Activated CD4-positive, alpha-beta memory T cell treated with anti-CD3 and anti-CD28 coated beads for 36 hours (primary cell): ENCODE measurements around the gene P2RX4. TPM values are rescaled to one million over a fixed set of nuclear protein-coding genes. Genes with fewer than 3 reads are reported as not detected.
"Not testable (repeated sequence)": the region's sequence is repeated elsewhere in the genome, so short reads cannot be mapped to it uniquely, and the experiment has no call there.

Experiments used
- CTCF ChIA-PET: fragments of 350-600 bp; sonication (Branson Sonifier 250); formaldehyde crosslinking; loops from one replicate; lab custom pipeline; 2021; ENCODE audit warnings: antibody characterized with exemption, inconsistent platforms; lab: Charles Lee
- POLR2A ChIA-PET: fragments of 350-600 bp; sonication (Branson Sonifier 250); formaldehyde crosslinking; loops from one replicate; lab custom pipeline; 2021; ENCODE audit warnings: antibody characterized with exemption; lab: Charles Lee
- DNase-seq: peaks from one replicate; pipeline ENCODE4 v3.0.0-alpha.2; 2020
- H3K27ac Mint-ChIP-seq: one replicate; pipeline ENCODE4 v1.8.0; 2021; ENCODE audit warnings: mixed read lengths
- H3K27me3 Mint-ChIP-seq: one replicate; pipeline ENCODE4 v1.8.0; 2021; ENCODE audit warnings: mixed read lengths
- H3K36me3 Mint-ChIP-seq: one replicate; pipeline ENCODE4 v1.8.0; 2021; ENCODE audit warnings: mixed read lengths
- H3K4me1 Mint-ChIP-seq: one replicate; pipeline ENCODE4 v1.8.0; 2021; ENCODE audit warnings: low read depth, mixed read lengths
- H3K4me3 Mint-ChIP-seq: one replicate; pipeline ENCODE4 v1.8.0; 2021; ENCODE audit warnings: mild to moderate bottlenecking, mixed read lengths
- H3K9me3 Mint-ChIP-seq: one replicate; pipeline ENCODE4 v1.8.0; 2021; ENCODE audit warnings: mixed read lengths
- intact Hi-C: fragments of 100-400 bp; cut with micrococcal nuclease; formaldehyde crosslinking; loops from one replicate; pipeline ENCODE4 v1.15.1; 2023
- total RNA-seq, 2 experiments: library from RNA; stranded (reverse); gene quantifications; one replicate each; pipeline ENCODE4 v1.2.3, GENCODE V29; 2021

The P2RX4 gene
- total RNA-seq, 2 experiments from 2014 or later: 53.4 to 57.5 TPM

DNA sequence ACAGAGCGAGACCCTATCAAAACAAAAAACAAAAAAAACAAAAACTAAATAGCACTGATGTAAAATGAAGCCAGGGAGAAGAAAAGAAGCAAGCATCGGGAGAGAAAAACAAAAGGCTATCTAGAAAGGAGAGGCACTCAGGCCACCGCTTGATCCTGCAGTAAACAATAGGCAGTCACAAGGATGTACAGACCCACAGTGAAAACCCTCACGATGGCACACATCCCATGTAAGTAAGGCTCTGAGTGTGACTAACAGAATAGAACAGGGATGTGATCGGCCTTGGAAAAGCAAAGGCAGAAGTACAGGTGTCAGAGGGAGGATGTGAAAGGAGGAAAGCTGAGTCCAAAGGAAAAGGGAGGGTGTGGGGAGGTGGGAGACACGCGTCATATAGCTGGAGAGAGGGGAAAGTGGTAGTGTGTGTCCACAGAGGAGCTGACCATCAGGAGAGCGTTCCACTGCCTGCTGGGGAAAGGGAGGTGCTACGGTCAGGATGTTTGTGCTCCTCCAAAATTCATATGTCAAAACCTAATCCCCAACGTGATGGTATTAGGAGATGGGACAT, 55.1 kb downstream of the P2RX4 start:
- CTCF ChIA-PET: no interaction called here
- Mint-ChIP-seq H3K27me3 (no peaks in the 10 kb centered on the region), H3K4me3 (no peak overlapping the region), H3K36me3 (peaks cover 31% of the 10 kb centered on the region), H3K9me3 (no peaks in the 10 kb centered on the region), H3K4me1 (no peaks in the 10 kb centered on the region), H3K27ac (no peak overlapping the region)
- no peak for DNase-seq
- intact Hi-C loops: no loop called here
- POLR2A ChIA-PET: no interaction called here

DNA sequence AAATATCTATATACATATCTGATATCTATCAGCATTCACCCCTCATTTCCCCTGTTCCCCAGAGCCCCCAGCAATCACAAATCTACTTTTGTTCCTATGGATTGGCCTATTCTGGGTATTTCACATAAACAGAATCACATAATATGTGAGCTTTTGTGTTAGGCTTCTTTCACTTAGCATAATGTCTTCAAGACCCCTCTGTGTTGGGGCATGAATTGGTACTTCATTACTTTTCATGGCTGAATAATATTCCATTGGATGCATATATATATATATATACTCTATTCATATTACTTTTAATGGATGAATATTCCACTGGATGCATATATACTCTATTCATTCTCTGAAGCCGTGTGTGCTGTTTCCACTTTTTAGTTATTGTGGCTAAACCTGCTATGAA, 57.9 kb downstream of the P2RX4 start:
- intact Hi-C loops: no loop called here
- Mint-ChIP-seq H3K4me3 (no peak overlapping the region), H3K27me3 (no peaks in the 10 kb centered on the region), H3K9me3 (no peaks in the 10 kb centered on the region), H3K27ac (no peak overlapping the region), H3K36me3 (peaks cover 22% of the 10 kb centered on the region), H3K4me1 (no peaks in the 10 kb centered on the region)
- ChIA-PET POLR2A (no interaction called here), CTCF (no interaction called here)
- DNase-seq: no peak

DNA sequence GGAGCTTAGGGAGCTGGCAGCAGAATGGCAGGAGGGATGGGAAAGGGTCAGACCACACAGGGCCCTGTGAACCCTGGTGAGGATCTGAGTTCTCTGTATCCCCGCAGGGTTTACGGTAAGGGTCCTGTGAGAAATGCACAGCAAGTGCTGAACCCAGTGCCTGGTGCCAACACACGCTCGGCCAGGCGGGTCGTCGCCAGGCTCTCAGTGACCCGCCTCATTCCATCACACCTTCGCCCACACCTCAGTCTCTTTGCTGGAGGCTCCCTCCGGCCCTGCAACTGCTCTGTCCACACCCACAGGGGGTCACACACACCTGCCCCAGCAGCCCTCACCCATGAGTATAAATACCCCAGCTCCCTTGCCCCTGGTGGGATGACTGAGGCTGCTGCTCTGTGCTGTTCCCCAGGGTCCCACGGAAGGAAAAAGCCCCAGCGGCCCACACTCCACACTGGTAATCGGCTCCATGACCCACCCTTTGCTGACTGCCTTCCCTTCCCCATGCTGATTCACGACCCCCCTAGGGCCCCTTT, 63.5 kb downstream of the P2RX4 start:
- POLR2A ChIA-PET: no interaction called here

DNA sequence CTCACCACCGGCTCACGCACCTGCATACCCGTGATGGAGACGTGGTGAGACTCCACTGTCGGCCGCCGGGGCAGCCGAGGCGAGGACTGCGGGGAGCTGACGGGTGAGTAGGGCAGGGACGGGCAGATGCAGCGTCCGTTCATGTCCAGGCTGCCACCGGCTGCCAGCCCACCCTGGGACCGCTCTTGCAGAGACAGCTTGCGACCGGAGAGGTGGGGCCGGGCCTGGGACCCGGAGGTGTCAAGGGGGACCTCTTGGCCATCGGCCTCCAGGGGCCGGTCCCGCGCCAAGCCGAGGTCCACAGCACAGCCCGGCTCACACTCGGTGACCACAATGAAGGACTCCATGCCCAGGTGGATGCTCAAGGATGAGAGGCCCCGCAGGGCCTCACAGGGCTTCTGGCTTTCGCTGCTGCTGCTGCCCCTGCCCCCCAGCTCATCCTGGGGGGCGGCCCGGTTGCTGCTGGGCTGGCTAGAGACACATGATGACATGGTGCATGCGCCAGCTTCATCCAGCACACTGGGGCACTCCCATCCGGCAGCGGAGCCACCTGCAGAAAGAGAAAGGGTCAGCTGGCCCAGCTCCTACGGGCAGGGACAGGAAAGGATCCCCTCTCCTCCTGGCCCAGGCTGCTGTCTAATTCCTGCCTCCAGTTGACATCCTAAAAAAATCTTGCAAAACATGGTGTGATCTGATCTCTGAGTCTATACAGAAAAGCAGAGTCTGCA, 64.3 kb downstream of the P2RX4 start:
- peaks cover 8% of the 10 kb centered on the region for H3K4me1 Mint-ChIP-seq
- intact Hi-C loops: no loop called here
- H3K27ac Mint-ChIP-seq: no peak overlapping the region
- H3K9me3 Mint-ChIP-seq: no peaks in the 10 kb centered on the region
- ChIA-PET CTCF (no interaction called here), POLR2A (no interaction called here)
- no peak overlapping the region for H3K4me3 Mint-ChIP-seq
- no peaks in the 10 kb centered on the region for H3K27me3 Mint-ChIP-seq
- no peak for DNase-seq
- H3K36me3 Mint-ChIP-seq: peaks cover 25% of the 10 kb centered on the region

More for the DNA sequence above, 63.5 kb downstream of the P2RX4 start:
- H3K4me3 Mint-ChIP-seq: no peak overlapping the region
- H3K9me3 Mint-ChIP-seq: no peaks in the 10 kb centered on the region
- H3K27ac Mint-ChIP-seq: no peak overlapping the region
- CTCF ChIA-PET: no interaction called here
- peaks cover 29% of the 10 kb centered on the region for H3K36me3 Mint-ChIP-seq
- no peaks in the 10 kb centered on the region for H3K27me3 Mint-ChIP-seq
- intact Hi-C loops: no loop called here
- H3K4me1 Mint-ChIP-seq: peaks cover 8% of the 10 kb centered on the region
- DNase-seq: no peak

DNA sequence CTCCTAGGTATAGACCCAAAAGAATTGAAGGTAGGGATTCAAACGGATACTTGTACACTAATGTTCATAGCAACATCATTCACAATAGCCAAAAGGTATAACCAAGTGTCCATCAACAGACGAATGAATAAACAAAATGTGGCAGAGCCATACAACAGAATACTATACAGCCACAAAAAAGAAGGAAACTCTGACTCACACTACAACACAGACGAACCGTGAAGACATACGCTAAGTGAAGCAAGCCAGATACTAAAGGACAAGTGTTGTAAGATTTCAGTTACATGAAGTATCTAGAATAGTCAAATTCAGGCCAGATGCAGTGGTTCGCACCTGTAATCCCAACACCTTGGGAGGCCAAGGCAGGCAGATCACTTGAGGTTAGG, 67.4 kb downstream of the P2RX4 start:
- CTCF ChIA-PET: no interaction called here
- no peak for DNase-seq
- POLR2A ChIA-PET: no interaction called here
- no peaks in the 10 kb centered on the region for H3K9me3 Mint-ChIP-seq
- no peaks in the 10 kb centered on the region for H3K27me3 Mint-ChIP-seq
- no peak overlapping the region for H3K4me3 Mint-ChIP-seq
- peaks cover 15% of the 10 kb centered on the region for H3K36me3 Mint-ChIP-seq
- intact Hi-C loops: no loop called here
- no peak overlapping the region for H3K27ac Mint-ChIP-seq
- H3K4me1 Mint-ChIP-seq: peaks cover 8% of the 10 kb centered on the region

DNA sequence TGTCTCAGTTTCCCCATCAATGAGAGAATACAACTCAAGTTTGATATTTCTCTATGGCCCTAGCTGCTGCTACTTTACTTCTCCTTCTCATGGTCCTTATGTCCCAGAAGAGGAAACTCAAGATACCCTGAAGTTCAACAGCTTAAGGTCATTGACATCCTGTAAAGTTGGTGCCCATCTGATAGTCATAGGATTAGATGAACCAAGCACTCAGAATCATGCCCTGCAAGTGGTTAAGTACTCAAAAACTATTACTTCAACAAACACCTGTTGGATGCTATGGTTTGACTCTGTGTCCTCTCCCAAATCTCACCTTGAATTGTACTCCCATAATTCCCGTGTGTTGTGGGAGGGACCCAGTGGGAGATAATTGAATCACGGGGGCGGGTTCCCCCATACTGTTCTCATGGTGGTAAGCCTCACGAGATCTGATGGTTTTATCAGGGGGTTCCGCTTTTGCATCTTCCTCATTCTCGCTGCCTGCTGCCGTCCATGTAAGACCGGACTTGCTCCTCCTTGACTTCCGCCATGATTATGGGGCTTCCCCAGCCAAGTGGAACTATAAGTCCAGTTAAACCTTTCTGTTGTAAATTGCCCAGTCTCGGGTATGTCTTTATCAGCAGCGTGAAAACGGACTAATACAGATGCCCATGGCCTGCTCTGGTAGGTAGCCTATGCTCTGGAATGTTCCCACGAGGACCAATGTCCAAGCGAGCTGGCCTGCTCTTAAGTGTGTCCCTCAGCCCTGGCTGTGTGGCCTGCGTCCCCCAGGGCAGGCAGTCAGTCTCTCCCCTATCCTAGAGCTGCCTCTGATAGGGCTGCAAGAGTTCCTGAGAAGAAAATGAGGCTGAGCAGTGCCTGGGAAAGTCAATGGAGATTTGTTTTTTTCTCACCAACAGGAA, 68.5 kb downstream of the P2RX4 start:
- Mint-ChIP-seq H3K4me1 (peaks cover 8% of the 10 kb centered on the region), H3K9me3 (no peaks in the 10 kb centered on the region), H3K27ac (no peak overlapping the region), H3K36me3 (peaks cover 9% of the 10 kb centered on the region), H3K27me3 (no peaks in the 10 kb centered on the region), H3K4me3 (no peak overlapping the region)
- no peak for DNase-seq
- POLR2A ChIA-PET: no interaction called here
- CTCF ChIA-PET: no interaction called here
- intact Hi-C loops: no loop called here

DNA sequence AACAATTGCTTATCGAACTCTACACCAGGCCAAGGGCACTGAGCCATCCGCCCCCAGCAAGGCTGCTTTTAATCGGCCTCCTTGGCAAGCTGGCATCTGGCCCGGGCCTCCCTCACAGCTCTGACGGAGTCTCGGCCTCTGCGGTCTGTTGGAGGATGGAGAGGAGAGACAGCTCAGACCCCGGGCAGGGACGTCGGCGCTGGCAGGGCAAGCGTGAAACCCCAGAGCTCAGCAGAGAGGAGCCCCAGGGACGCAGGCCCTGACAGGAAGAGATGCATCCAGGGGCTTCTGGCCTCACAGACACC, 69.1 kb downstream of the P2RX4 start:
- intact Hi-C loops: no loop called here
- ChIA-PET POLR2A (no interaction called here), CTCF (no interaction called here)
- no peaks in the 10 kb centered on the region for H3K9me3 Mint-ChIP-seq
- DNase-seq: no peak
- peaks cover 8% of the 10 kb centered on the region for H3K4me1 Mint-ChIP-seq
- H3K27ac Mint-ChIP-seq: no peak overlapping the region
- no peaks in the 10 kb centered on the region for H3K27me3 Mint-ChIP-seq
- H3K4me3 Mint-ChIP-seq: no peak overlapping the region
- H3K36me3 Mint-ChIP-seq: peaks cover 5% of the 10 kb centered on the region

DNA sequence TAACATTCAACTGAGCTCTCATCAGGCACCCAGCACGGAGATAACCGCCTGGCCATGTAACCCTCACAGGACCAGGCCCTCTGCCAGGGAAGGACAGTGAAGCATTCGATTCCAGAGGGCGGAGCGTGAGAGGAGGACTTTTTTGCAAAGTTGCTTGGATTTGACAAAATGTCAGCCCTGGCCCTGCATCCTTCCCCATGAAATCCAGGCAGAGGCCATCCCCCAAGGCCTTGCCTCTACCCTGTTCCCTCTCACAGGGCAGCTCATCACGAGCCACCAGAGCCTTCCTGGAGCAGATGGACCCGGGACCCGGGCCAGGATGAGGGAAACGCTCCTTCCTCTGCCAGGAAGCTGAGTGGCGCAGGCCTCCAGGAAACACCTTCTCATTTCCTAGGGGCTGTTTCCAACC, 69.6 kb downstream of the P2RX4 start:
- no peak overlapping the region for H3K27ac Mint-ChIP-seq
- H3K27me3 Mint-ChIP-seq: no peaks in the 10 kb centered on the region
- CTCF ChIA-PET: no interaction called here

DNA sequence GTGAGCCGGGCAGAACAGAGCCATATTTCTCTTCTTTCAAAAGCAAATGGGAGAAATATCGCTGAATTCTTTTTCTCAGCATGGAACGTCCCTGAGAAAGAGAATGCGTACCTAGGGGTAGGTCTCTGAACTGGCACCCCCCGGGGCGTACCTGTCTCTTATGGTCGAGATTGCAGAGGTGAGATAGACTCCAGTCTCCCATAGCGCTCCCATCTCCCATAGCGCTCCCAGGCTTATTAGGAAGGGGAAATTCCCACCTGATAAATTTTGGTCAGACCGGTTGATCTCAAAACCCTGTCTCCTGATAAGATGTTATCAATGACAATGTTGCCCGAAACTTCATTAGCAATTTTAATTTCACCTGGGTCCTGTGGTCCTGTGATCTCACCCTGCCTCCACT, 70.6 kb downstream of the P2RX4 start:
- DNase-seq, H3K4me3 Mint-ChIP-seq, H3K27ac Mint-ChIP-seq, POLR2A ChIA-PET, intact Hi-C loops, H3K36me3 Mint-ChIP-seq, H3K4me1 Mint-ChIP-seq, H3K27me3 Mint-ChIP-seq, CTCF ChIA-PET, H3K9me3 Mint-ChIP-seq: not testable (repeated sequence)

More for the DNA sequence above, 69.6 kb downstream of the P2RX4 start:
- no peak for DNase-seq
- no peaks in the 10 kb centered on the region for H3K9me3 Mint-ChIP-seq
- H3K36me3 Mint-ChIP-seq: peaks cover 5% of the 10 kb centered on the region
- POLR2A ChIA-PET: no interaction called here
- peaks cover 8% of the 10 kb centered on the region for H3K4me1 Mint-ChIP-seq
- H3K4me3 Mint-ChIP-seq: no peak overlapping the region
- intact Hi-C loops: no loop called here

DNA sequence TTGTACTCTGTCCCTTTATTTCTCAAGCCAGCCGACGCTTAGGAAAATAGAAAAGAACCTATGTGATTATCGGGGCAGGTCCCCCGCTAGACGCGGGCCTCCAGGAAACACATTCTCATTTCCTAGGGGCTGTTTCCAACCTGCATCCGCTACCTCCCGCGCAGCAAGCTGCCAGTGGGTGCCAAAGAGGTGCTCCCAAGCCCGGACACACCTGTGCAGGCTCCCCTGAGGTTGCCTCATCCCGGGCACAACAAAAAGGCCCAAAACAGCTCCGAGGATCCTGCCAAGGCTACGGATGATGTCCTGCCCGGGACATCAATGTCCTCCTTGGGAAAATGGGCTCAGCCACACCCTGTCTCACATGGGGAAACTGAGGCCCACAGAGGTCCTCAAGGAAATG, 71.2 kb downstream of the P2RX4 start:
- H3K9me3 Mint-ChIP-seq, H3K36me3 Mint-ChIP-seq, H3K27ac Mint-ChIP-seq, POLR2A ChIA-PET, H3K27me3 Mint-ChIP-seq, CTCF ChIA-PET, H3K4me3 Mint-ChIP-seq, intact Hi-C loops, H3K4me1 Mint-ChIP-seq, DNase-seq: not testable (repeated sequence)

DNA sequence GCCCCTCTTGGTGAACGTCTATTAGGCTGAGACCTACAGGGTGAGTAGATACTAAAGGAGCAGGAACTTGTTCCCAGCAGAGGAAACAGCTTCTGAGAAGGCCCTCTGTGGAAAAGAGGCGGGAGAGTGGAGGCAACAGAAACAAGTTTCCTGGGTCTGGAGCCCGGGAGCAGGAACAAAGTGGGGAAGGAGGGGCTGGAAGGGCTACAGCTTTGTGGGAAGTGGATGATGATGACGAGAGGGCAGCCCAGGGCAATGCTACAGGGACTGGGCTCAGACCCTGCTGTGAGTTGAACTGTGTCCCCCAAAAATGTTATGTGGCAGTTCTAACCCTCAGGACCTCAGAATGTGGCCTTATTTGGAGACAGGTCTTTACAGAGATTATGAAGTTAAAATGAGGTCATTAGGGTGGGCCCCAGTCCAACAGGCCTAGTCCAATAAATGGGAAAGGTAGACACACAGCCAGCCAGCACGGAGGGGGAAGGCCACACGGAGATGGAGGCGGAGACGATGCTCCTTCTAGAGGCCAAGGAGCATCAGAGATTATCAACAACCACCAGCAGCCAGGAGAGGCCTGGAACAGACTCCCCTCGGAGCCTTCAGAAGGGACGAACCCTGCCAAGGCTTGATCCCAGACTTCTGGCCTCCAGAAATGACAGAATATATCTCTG, 72.3 kb downstream of the P2RX4 start:
- Mint-ChIP-seq H3K4me1 (peaks cover 3% of the 10 kb centered on the region), H3K27ac (no peak overlapping the region), H3K4me3 (no peak overlapping the region), H3K27me3 (no peaks in the 10 kb centered on the region), H3K9me3 (no peaks in the 10 kb centered on the region), H3K36me3 (peaks cover 1% of the 10 kb centered on the region)
- intact Hi-C loops: no loop called here
- ChIA-PET POLR2A (no interaction called here), CTCF (no interaction called here)
- DNase-seq: no peak

DNA sequence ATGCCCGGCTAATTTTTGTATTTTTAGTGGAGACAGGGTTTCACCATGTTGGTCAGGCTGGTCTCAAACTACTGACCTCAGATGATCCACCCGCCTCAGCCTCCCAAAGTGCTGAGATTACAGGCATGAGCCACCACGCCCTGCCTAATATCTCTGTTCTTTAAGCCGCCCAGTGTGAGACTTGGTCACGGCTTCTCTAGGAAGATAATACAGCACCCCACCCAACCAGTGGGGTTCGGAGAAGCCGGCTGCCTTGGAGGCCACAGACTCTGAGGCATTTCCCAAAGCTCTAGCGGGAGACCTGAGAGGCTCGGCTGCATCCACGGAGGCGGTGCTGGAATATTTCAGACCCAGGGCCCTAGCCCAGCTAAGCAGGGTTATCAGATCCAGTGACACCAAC, 73.0 kb downstream of the P2RX4 start:
- CTCF ChIA-PET, H3K4me3 Mint-ChIP-seq, DNase-seq, intact Hi-C loops, H3K27me3 Mint-ChIP-seq, H3K27ac Mint-ChIP-seq, H3K9me3 Mint-ChIP-seq, POLR2A ChIA-PET, H3K4me1 Mint-ChIP-seq, H3K36me3 Mint-ChIP-seq: not testable (repeated sequence)
